Body of pancreas (tissue), 4 donors: ENCODE data around the gene CD44.

ENCODE experiments used
- POLR2A ChIP-seq, 3 donors: fragments of 450-650 bp; IDR thresholded peaks; one replicate each; pipeline ENCODE4 v1.6.1; 2016; ENCODE audit warnings: antibody characterized with exemption in 3 of 3, mild to moderate bottlenecking in 2 of 3
- TF ChIP-seq, protein P1 (sequence below), 7 experiments: fragments of 450-650 bp in 4 of 7; fragments of 200-600 bp in 3 of 7; sonication (generic) in 3 of 7; IDR thresholded peaks; one replicate each; pipeline ENCODE4 v1.5.1; 2016 to 2019; ENCODE audit warnings: antibody characterized with exemption in 7 of 7

GRCh38 chr11:35267504-35267903 is 128.5 kb downstream of the CD44 start:
- TF ChIP-seq, protein P1, sequence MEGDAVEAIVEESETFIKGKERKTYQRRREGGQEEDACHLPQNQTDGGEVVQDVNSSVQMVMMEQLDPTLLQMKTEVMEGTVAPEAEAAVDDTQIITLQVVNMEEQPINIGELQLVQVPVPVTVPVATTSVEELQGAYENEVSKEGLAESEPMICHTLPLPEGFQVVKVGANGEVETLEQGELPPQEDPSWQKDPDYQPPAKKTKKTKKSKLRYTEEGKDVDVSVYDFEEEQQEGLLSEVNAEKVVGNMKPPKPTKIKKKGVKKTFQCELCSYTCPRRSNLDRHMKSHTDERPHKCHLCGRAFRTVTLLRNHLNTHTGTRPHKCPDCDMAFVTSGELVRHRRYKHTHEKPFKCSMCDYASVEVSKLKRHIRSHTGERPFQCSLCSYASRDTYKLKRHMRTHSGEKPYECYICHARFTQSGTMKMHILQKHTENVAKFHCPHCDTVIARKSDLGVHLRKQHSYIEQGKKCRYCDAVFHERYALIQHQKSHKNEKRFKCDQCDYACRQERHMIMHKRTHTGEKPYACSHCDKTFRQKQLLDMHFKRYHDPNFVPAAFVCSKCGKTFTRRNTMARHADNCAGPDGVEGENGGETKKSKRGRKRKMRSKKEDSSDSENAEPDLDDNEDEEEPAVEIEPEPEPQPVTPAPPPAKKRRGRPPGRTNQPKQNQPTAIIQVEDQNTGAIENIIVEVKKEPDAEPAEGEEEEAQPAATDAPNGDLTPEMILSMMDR (IDR thresholded peaks at IDR 0.05) = no peak
- no peak for TF ChIP-seq POLR2A (IDR thresholded peaks at IDR 0.05)
